Measurements from ENCODE around the gene ACO1. TPM values are rescaled to one million over a fixed set of nuclear protein-coding genes. Genes with fewer than 3 reads are reported as not detected.

Gene ACO1
- total and polyA plus RNA-seq, 2 donors (not counting 3 experiments of a cell fraction or from before 2014, with no cell fraction given), result 51.6 to 54.1 TPM

DNA sequence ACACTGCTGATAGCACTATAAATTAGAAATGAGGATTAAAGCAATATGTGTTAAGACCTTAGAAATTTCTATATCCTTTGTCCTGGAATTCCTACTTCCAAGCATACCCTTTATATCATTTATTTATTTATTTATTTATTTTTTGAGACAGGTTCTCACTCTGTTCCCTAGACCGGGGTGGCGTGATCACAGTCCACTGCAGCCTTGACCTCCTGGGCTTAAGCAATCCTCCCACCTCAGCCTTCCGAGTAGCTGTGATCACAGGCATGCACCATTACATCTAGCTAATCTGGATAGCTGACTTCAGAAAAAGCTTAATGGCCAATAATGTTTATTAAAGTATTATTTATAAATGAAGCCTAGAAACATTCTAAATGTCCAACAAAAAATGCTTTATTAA is 27.3 kb downstream of the ACO1 start:
- no TSS peak for BruUV-seq (replicated peaks)
- Histone ChIP-seq H3K36me3 (ENCODE audit: control insufficient read depth in 2 of 2, extremely low read depth in 1 of 2, insufficient read depth in 2 of 2, low read length in 2 of 2) (peaks cover 10 to 12% of the 10 kb centered on the region in 2 experiments), H3K9me1 (replicated peaks; ENCODE audit: control insufficient read depth, extremely low read depth, insufficient read depth, low read length) (no peaks in the 10 kb centered on the region), H3K4me3 (replicated peaks in 1 of 3; ENCODE audit: insufficient read depth in 1 of 3, low read depth in 1 of 3, low read length in 3 of 3) (no peak overlapping the region), H3K4me1 (ENCODE audit: control insufficient read depth, extremely low read depth, insufficient read depth, low read length) (no peaks in the 10 kb centered on the region), H3K4me2 (ENCODE audit: insufficient read depth, low read length) (no peak overlapping the region), H3K9ac (replicated peaks; ENCODE audit: extremely low read depth, insufficient read depth, low read length) (no peak overlapping the region), H4K20me1 (replicated peaks; ENCODE audit: control insufficient read depth, extremely low read depth, insufficient read depth, low read length) (no peaks in the 10 kb centered on the region), H3K27me3 (ENCODE audit: control insufficient read depth in 2 of 2, insufficient read depth in 2 of 2, low read length in 2 of 2) (no peaks in the 10 kb centered on the region), H3K79me2 (ENCODE audit: control insufficient read depth, insufficient read depth, low read length) (no peaks in the 10 kb centered on the region), H3K9me3 (replicated peaks; ENCODE audit: control insufficient read depth, insufficient read depth, low read length) (no peaks in the 10 kb centered on the region), H2AFZ (ENCODE audit: low read depth, low read length) (no peak overlapping the region), H3K27ac (ENCODE audit: insufficient read depth, low read depth, low read length) (no peak overlapping the region)
- POLR2A ChIA-PET, result no interaction called here
- dilution Hi-C loops (cut with MboI; ENCODE audit: extremely low pct_ligation_motif_present, low sequenced_read_pairs) (no loop called here), intact Hi-C loops (cut with micrococcal nuclease) (no loop called here)
- TF ChIP-seq, protein P1, sequence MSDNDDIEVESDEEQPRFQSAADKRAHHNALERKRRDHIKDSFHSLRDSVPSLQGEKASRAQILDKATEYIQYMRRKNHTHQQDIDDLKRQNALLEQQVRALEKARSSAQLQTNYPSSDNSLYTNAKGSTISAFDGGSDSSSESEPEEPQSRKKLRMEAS (IDR thresholded peaks at IDR 0.05; ENCODE audit: insufficient read depth, insufficient read length), result no peak
- TF ChIP-seq MYC (IDR thresholded peaks at IDR 0.05; ENCODE audit: low read depth, low read length) (no peak), POLR2AphosphoS5 (IDR thresholded peaks at IDR 0.05; ENCODE audit: insufficient read depth, low read depth, low read length) (no peak)
- TF ChIP-seq, protein P2, sequence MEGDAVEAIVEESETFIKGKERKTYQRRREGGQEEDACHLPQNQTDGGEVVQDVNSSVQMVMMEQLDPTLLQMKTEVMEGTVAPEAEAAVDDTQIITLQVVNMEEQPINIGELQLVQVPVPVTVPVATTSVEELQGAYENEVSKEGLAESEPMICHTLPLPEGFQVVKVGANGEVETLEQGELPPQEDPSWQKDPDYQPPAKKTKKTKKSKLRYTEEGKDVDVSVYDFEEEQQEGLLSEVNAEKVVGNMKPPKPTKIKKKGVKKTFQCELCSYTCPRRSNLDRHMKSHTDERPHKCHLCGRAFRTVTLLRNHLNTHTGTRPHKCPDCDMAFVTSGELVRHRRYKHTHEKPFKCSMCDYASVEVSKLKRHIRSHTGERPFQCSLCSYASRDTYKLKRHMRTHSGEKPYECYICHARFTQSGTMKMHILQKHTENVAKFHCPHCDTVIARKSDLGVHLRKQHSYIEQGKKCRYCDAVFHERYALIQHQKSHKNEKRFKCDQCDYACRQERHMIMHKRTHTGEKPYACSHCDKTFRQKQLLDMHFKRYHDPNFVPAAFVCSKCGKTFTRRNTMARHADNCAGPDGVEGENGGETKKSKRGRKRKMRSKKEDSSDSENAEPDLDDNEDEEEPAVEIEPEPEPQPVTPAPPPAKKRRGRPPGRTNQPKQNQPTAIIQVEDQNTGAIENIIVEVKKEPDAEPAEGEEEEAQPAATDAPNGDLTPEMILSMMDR (IDR thresholded peaks at IDR 0.05; ENCODE audit: extremely low read depth in 1 of 2, insufficient read depth in 1 of 2, low read depth in 1 of 2, low read length in 2 of 2), result no peak
- CTCF ChIA-PET, result interaction anchor here (1.0 to 1.9 kb wide), 3 partner anchors 8 to 138 kb away, joined by 3 to 6 read pairs (median 4); no protein-coding TSS in a partner anchor
- FAIRE-seq (no peak), DNase-seq (ENCODE audit: low read depth, low spot score) (no peak)

DNA sequence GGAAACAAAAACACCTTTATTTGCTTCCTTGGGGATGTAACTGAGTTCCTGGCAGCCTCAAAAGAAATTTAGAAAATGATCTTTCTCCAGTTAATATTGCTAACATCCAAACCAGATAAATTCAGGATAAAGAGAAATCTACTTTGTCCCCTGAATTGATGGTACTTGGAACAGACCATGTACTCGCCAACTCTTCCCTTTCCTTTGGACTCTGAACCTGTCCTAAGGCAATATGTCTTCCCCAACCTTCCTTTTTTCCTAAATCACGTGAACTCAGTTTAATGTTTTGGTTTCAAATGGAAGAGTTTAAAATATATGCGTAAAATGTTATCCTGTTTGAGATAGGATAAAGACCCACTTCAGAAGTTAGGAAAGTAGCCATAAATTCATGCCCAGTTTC is 28.0 kb downstream of the ACO1 start:
- H3K79me2 ChIP-seq (ENCODE audit: control insufficient read depth, insufficient read depth, low read length), result no peaks in the 10 kb centered on the region
- no peak for DNase-seq (ENCODE audit: low read depth, low spot score)
- H3K9me3 ChIP-seq (replicated peaks; ENCODE audit: control insufficient read depth, insufficient read depth, low read length), result no peaks in the 10 kb centered on the region
- FAIRE-seq, result no peak
- intact Hi-C loops (cut with micrococcal nuclease), result no loop called here
- no peak overlapping the region for H2AFZ ChIP-seq (ENCODE audit: low read depth, low read length)
- no peak overlapping the region for H3K4me2 ChIP-seq (ENCODE audit: insufficient read depth, low read length)
- no peaks in the 10 kb centered on the region for H3K27me3 ChIP-seq (ENCODE audit: control insufficient read depth in 2 of 2, insufficient read depth in 2 of 2, low read length in 2 of 2)
- BruUV-seq (replicated peaks), result no TSS peak
- no peak overlapping the region for H3K27ac ChIP-seq (ENCODE audit: insufficient read depth, low read depth, low read length)
- TF ChIP-seq GATA2 (IDR thresholded peaks at IDR 0.05; ENCODE audit: insufficient read depth, insufficient read length, low read depth, low read length), result no peak
- TF ChIP-seq, protein P1 (IDR thresholded peaks at IDR 0.05; ENCODE audit: insufficient read depth, insufficient read length), result no peak
- no peaks in the 10 kb centered on the region for H3K9me1 ChIP-seq (replicated peaks; ENCODE audit: control insufficient read depth, extremely low read depth, insufficient read depth, low read length)
- CTCF ChIA-PET, result interaction anchor here (1.0 to 1.9 kb wide), 3 partner anchors 9 to 138 kb away, joined by 3 to 6 read pairs (median 4); no protein-coding TSS in a partner anchor
- no peaks in the 10 kb centered on the region for H3K4me1 ChIP-seq (ENCODE audit: control insufficient read depth, extremely low read depth, insufficient read depth, low read length)
- H4K20me1 ChIP-seq (replicated peaks; ENCODE audit: control insufficient read depth, extremely low read depth, insufficient read depth, low read length), result no peaks in the 10 kb centered on the region
- no peak overlapping the region for H3K4me3 ChIP-seq (replicated peaks in 1 of 3; ENCODE audit: insufficient read depth in 1 of 3, low read depth in 1 of 3, low read length in 3 of 3)
- dilution Hi-C loops (cut with MboI; ENCODE audit: extremely low pct_ligation_motif_present, low sequenced_read_pairs), result no loop called here
- H3K36me3 ChIP-seq (ENCODE audit: control insufficient read depth in 2 of 2, extremely low read depth in 1 of 2, insufficient read depth in 2 of 2, low read length in 2 of 2), result peaks cover 9 to 14% of the 10 kb centered on the region in 2 experiments
- H3K9ac ChIP-seq (replicated peaks; ENCODE audit: extremely low read depth, insufficient read depth, low read length), result no peak overlapping the region
- POLR2A ChIA-PET, result no interaction called here

Measured in endothelial cell of umbilical vein (primary cell).